Retina (tissue), 1 donor: ENCODE results near the gene RHBDL1.

Source experiments
- DNase-seq: peaks from one replicate; pipeline ENCODE4 v3.0.0-alpha.2; 2016

The RHBDL1 gene

GRCh38 chr16:722835-723633, 47.6 kb downstream of the RHBDL1 start:
- DNase-seq = no peak

DNA sequence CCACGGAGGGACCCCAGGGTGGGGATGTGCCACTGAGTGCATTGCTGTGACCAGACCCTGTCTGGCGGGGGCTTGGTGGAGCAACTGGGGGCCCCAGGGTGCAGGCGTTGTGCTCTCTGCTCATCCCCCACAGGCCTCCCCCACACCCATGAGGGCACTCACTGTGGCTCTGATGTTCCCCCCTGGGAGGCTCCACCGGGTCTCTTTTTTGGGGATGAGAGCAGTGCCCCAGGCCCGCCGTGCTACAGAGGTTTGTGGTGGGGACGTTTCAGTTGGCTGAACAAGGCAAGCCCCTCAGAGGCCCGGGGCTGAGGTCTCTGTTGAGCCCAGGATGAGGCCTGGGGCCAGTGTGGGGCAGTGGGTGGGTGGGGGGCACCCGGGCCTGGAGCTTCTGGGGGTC, 48.2 kb downstream of the RHBDL1 start:
- no peak for DNase-seq

- no peak for DNase-seq
Observed at GRCh38 chr16:724188-725040, 48.9 kb downstream of the RHBDL1 start.

- no peak for DNase-seq
Observed at GRCh38 chr16:725041-725376, 49.5 kb downstream of the RHBDL1 start.

GRCh38 chr16:725463-726187, 50.2 kb downstream of the RHBDL1 start:
- DNase-seq = peak; percentile 16

GRCh38 chr16:726188-726437, 50.6 kb downstream of the RHBDL1 start:
- no peak for DNase-seq

DNA sequence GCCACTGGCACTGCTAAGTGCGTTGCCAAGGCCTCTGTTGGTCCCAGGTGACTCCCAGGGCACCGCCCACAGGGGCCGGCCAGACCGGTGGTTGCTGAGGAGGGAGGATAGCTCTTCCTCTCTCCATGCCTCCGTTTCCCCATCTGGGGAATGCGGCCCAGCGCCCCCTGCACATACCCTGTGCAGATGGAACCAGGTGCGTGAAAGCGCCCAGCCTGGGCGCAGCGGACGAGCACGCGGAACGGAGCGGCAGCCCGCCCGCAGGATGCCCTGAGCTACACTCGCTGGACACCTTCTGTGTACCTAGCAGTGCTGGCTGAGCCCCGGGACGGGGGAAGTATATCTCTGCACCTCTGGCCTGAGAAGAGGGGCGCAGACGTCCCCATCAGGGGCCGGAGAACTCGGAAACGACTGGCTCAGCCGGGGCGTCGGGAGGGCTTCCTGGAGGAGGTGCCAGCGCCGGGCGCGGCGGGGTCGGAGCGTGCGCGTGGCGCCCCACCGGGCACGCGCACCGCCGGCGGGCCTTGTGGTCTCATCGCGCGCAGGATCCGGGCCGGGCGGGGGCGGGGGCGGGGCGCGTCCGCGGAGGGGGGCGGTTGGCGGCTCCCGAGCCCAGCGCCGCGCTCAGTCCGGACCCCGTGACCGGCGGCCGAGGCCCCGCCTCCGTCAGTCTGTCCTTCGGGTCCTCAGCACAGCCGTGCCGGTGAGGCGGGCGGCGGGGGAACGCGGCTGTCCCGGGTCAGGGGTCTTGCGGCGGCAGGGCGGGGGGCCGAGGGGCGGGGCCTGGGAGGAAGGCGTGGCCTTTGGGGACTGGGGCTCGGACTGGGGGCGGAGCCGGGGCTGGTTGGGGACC, 51.2 kb downstream of the RHBDL1 start, which contains the start of the genes CCDC78 and HAGHL:
Gene CCDC78, minus strand, starts transcription at position 6 of the 853 bp plus-strand sequence. CDS start 76 bp downstream, outside the sequence.
Gene HAGHL, plus strand, starts transcription at position 669 of the 853 bp plus-strand sequence. CDS start 404 bp downstream, outside the sequence.
- DNase-seq = peak; percentile 47

- DNase-seq = peak; percentile 63
Observed at GRCh38 chr16:727291-727977, 52.0 kb downstream of the RHBDL1 start.
